Tibial nerve (tissue), 4 donors: ENCODE data around the gene TOX2.

ENCODE experiments used
- CTCF ChIP-seq, 5 experiments: fragments of 200-600 bp in 3 of 5; fragments of 450-650 bp in 2 of 5; sonication (generic) in 3 of 5; IDR thresholded peaks; one replicate each; pipeline ENCODE4 v1.5.1; 2016 to 2019; ENCODE audit warnings: antibody characterized with exemption in 5 of 5, mild to moderate bottlenecking in 3 of 5, moderate library complexity in 2 of 5
- EP300 ChIP-seq, 2 donors: sonication (generic); formaldehyde crosslinking; IDR thresholded peaks; one replicate each; pipeline ENCODE4 v1.6.1; 2017; ENCODE audit warnings: antibody characterized with exemption in 2 of 2, mild to moderate bottlenecking in 1 of 2

GRCh38 chr20:43973671-43974450 is 59.2 kb downstream of the TOX2 start:
- no peak for TF ChIP-seq CTCF (IDR thresholded peaks at IDR 0.05)
- no peak for TF ChIP-seq EP300 (IDR thresholded peaks at IDR 0.05)
